H1 (cell line): ENCODE results near the gene APH1B. TPM values are rescaled to one million over a fixed set of nuclear protein-coding genes. Genes with fewer than 3 reads are reported as not detected.

Experiments used
- JUN ChIP-seq: IDR thresholded peaks from 2 replicates; pipeline ENCODE4 v1.6.1; 2011; ENCODE audit warnings: low read depth, mild to moderate bottlenecking, improper control_type of control experiment, low read length
- JUND ChIP-seq: IDR thresholded peaks from 2 replicates; pipeline ENCODE4 v1.6.1; 2011; ENCODE audit warnings: mild to moderate bottlenecking, improper control_type of control experiment, low read length
- SP4 ChIP-seq: IDR thresholded peaks from 2 replicates; pipeline ENCODE4 v1.6.1; 2012; ENCODE audit warnings: low read length, inconsistent platforms
- polyA plus RNA-seq, 7 experiments: library from polyadenylated mRNA; depleted of rRNA in 3 of 7; stranded (reverse) in 5 of 7; unstranded in 2 of 7; fragments of >200 nt in 5 of 7; fragments of 200-250 nt in 2 of 7; gene quantifications; 1 replicate in 5 of 7; 2 replicates in 1 of 7; 4 replicates in 1 of 7; pipeline versions ENCODE4 v1.2.1 to v1.2.3, GENCODE V29; 2011 to 2013; ENCODE audit warnings: missing spikeins in 2 of 7, mixed read lengths in 2 of 7
- total RNA-seq: library from RNA; stranded (reverse); fragmentation: NEBNext Ultra II Directional; extraction: Animal tissue kit (Norgen Biotek cat#: 25700); gene quantifications from 2 replicates; pipeline ENCODE4 v1.2.1, GENCODE V29; 2021
- TF ChIP-seq, protein P1 (sequence below): fragments of 300-600 bp; sonication (generic); IDR thresholded peaks from 2 replicates; pipeline ENCODE4 v1.7.1; 2012; ENCODE audit warnings: low read length, moderate library complexity, mild to moderate bottlenecking, inconsistent platforms; ENCODE audit not compliant: insufficient replicate concordance
- TF ChIP-seq, protein P2 (sequence below), 3 experiments: IDR thresholded peaks; 1 replicate in 2 of 3; 2 replicates in 1 of 3; pipeline versions ENCODE4 v1.5.1 to v1.6.1; 2011; ENCODE audit warnings: low read length in 3 of 3, mild to moderate bottlenecking in 3 of 3, inconsistent platforms in 2 of 3, low read depth in 1 of 3, moderate library complexity in 1 of 3; ENCODE audit not compliant: insufficient read depth in 1 of 3; ENCODE audit errors: control extremely low read depth in 1 of 3

Gene APH1B
- total and polyA plus RNA-seq, 2 of the 8 experiments (the other 6 are each of a cell fraction or from before 2014, with no cell fraction given), result 11.5 to 22.9 TPM

DNA sequence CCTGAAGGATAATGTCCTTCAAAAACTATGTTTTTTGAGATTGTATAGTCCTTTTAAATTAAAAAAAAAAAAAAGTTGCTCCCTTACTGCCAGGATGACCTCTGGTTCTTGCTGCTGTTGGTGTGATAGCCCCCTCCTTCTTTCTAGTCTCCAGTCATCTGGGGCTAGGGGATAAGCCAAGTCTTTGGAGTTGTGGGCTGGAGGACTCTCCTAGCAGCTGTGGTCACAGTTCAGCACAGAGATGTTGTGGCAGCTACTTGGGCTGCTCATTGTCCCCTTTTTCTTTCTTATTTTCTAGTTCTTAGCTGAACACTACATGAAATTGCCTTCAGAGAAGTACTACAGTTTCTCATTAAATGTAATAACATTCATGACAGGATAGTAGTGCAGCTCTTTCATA, 39.2 kb upstream of the APH1B start (continued):
- TF ChIP-seq, protein P1, sequence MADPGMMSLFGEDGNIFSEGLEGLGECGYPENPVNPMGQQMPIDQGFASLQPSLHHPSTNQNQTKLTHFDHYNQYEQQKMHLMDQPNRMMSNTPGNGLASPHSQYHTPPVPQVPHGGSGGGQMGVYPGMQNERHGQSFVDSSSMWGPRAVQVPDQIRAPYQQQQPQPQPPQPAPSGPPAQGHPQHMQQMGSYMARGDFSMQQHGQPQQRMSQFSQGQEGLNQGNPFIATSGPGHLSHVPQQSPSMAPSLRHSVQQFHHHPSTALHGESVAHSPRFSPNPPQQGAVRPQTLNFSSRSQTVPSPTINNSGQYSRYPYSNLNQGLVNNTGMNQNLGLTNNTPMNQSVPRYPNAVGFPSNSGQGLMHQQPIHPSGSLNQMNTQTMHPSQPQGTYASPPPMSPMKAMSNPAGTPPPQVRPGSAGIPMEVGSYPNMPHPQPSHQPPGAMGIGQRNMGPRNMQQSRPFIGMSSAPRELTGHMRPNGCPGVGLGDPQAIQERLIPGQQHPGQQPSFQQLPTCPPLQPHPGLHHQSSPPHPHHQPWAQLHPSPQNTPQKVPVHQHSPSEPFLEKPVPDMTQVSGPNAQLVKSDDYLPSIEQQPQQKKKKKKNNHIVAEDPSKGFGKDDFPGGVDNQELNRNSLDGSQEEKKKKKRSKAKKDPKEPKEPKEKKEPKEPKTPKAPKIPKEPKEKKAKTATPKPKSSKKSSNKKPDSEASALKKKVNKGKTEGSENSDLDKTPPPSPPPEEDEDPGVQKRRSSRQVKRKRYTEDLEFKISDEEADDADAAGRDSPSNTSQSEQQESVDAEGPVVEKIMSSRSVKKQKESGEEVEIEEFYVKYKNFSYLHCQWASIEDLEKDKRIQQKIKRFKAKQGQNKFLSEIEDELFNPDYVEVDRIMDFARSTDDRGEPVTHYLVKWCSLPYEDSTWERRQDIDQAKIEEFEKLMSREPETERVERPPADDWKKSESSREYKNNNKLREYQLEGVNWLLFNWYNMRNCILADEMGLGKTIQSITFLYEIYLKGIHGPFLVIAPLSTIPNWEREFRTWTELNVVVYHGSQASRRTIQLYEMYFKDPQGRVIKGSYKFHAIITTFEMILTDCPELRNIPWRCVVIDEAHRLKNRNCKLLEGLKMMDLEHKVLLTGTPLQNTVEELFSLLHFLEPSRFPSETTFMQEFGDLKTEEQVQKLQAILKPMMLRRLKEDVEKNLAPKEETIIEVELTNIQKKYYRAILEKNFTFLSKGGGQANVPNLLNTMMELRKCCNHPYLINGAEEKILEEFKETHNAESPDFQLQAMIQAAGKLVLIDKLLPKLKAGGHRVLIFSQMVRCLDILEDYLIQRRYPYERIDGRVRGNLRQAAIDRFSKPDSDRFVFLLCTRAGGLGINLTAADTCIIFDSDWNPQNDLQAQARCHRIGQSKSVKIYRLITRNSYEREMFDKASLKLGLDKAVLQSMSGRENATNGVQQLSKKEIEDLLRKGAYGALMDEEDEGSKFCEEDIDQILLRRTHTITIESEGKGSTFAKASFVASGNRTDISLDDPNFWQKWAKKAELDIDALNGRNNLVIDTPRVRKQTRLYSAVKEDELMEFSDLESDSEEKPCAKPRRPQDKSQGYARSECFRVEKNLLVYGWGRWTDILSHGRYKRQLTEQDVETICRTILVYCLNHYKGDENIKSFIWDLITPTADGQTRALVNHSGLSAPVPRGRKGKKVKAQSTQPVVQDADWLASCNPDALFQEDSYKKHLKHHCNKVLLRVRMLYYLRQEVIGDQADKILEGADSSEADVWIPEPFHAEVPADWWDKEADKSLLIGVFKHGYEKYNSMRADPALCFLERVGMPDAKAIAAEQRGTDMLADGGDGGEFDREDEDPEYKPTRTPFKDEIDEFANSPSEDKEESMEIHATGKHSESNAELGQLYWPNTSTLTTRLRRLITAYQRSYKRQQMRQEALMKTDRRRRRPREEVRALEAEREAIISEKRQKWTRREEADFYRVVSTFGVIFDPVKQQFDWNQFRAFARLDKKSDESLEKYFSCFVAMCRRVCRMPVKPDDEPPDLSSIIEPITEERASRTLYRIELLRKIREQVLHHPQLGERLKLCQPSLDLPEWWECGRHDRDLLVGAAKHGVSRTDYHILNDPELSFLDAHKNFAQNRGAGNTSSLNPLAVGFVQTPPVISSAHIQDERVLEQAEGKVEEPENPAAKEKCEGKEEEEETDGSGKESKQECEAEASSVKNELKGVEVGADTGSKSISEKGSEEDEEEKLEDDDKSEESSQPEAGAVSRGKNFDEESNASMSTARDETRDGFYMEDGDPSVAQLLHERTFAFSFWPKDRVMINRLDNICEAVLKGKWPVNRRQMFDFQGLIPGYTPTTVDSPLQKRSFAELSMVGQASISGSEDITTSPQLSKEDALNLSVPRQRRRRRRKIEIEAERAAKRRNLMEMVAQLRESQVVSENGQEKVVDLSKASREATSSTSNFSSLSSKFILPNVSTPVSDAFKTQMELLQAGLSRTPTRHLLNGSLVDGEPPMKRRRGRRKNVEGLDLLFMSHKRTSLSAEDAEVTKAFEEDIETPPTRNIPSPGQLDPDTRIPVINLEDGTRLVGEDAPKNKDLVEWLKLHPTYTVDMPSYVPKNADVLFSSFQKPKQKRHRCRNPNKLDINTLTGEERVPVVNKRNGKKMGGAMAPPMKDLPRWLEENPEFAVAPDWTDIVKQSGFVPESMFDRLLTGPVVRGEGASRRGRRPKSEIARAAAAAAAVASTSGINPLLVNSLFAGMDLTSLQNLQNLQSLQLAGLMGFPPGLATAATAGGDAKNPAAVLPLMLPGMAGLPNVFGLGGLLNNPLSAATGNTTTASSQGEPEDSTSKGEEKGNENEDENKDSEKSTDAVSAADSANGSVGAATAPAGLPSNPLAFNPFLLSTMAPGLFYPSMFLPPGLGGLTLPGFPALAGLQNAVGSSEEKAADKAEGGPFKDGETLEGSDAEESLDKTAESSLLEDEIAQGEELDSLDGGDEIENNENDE, result no peak
- TF ChIP-seq JUND (no peak), SP4 (no peak), JUN (no peak)
- TF ChIP-seq, protein P2, sequence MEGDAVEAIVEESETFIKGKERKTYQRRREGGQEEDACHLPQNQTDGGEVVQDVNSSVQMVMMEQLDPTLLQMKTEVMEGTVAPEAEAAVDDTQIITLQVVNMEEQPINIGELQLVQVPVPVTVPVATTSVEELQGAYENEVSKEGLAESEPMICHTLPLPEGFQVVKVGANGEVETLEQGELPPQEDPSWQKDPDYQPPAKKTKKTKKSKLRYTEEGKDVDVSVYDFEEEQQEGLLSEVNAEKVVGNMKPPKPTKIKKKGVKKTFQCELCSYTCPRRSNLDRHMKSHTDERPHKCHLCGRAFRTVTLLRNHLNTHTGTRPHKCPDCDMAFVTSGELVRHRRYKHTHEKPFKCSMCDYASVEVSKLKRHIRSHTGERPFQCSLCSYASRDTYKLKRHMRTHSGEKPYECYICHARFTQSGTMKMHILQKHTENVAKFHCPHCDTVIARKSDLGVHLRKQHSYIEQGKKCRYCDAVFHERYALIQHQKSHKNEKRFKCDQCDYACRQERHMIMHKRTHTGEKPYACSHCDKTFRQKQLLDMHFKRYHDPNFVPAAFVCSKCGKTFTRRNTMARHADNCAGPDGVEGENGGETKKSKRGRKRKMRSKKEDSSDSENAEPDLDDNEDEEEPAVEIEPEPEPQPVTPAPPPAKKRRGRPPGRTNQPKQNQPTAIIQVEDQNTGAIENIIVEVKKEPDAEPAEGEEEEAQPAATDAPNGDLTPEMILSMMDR (IDR thresholded peaks at IDR 0.05; ENCODE audit: control extremely low read depth in 1 of 3, insufficient read depth in 1 of 3, low read depth in 1 of 3, low read length in 3 of 3), result no peak
- TF ChIP-seq, all 59 proteins: peak for 0
